Uterus (tissue), 4 donors: Measurements from ENCODE around the gene ZNF48. TPM values are rescaled to one million over a fixed set of nuclear protein-coding genes. Genes with fewer than 3 reads are reported as not detected.

Source experiments
- DNase-seq, 2 donors: peaks; one replicate each; pipeline ENCODE4 v3.0.0-alpha.2; 2019 to 2020
- H3K27ac ChIP-seq, 2 donors: fragments of 200-600 bp; sonication (generic); 1 replicate in 1 of 2; 2 replicates in 1 of 2; pipeline ENCODE4 v1.5.1; 2016 to 2018
- H3K27me3 ChIP-seq, 2 donors: fragments of 200-600 bp; sonication (generic); one replicate each; pipeline ENCODE4 v1.5.1; 2018 to 2019; ENCODE audit warnings: control low read depth in 1 of 2
- H3K36me3 ChIP-seq, 2 donors: fragments of 200-600 bp; sonication (generic); one replicate each; pipeline ENCODE4 v1.5.1; 2019; ENCODE audit warnings: control low read depth in 1 of 2
- H3K4me1 ChIP-seq, 2 donors: fragments of 200-600 bp; sonication (generic); one replicate each; pipeline ENCODE4 v1.5.1; 2018 to 2019; ENCODE audit warnings: control low read depth in 1 of 2
- H3K4me3 ChIP-seq, 2 donors: fragments of 200-600 bp; sonication (generic); 1 replicate in 1 of 2; 2 replicates in 1 of 2; pipeline ENCODE4 v1.5.1; 2018 to 2019; ENCODE audit warnings: mild to moderate bottlenecking in 1 of 2
- H3K9me3 ChIP-seq, 2 donors: fragments of 200-600 bp; sonication (generic); one replicate each; pipeline ENCODE4 v1.5.1; 2019; ENCODE audit warnings: control low read depth in 1 of 2
- POLR2A ChIP-seq, 2 donors: fragments of 450-650 bp; IDR thresholded peaks; one replicate each; pipeline ENCODE4 v1.6.1; 2016; ENCODE audit warnings: antibody characterized with exemption in 2 of 2, mild to moderate bottlenecking in 1 of 2, moderate library complexity in 1 of 2
- intact Hi-C: fragments of 100-400 bp; cut with DNase I; formaldehyde crosslinking; loops from one replicate; pipeline ENCODE4 v1.15.1; 2023; ENCODE audit warnings: low total_unique reads
- total RNA-seq, 4 donors: library from RNA; depleted of rRNA in 3 of 4; stranded (reverse); fragments of >200 nt in 3 of 4; gene quantifications; one replicate each; pipeline versions ENCODE4 v1.1.0 to v1.2.4, GENCODE V29; 2014 to 2023
- TF ChIP-seq, protein P1 (sequence below), 4 experiments: fragments of 200-600 bp in 2 of 4; fragments of 450-650 bp in 2 of 4; sonication (generic) in 2 of 4; IDR thresholded peaks; one replicate each; pipeline ENCODE4 v1.5.1; 2016 to 2019; ENCODE audit warnings: antibody characterized with exemption in 4 of 4, mild to moderate bottlenecking in 2 of 4, moderate library complexity in 1 of 4
- donor health status: DM: yes; HTN: yes; CAD: no.

ZNF48 gene
- total RNA-seq, 4 donors from 2014 or later = 2.6 to 21.0 (median 12.7) TPM

GRCh38 chr16:30356401-30357084 lies 38.7 kb upstream of the ZNF48 start:
- DNase-seq = peak in 1 of 2 donors; percentile 34
- Histone ChIP-seq H3K4me3 (no peak overlapping the region), H3K36me3 (no peaks in the 10 kb centered on the region), H3K27me3 (no peaks in the 10 kb centered on the region), H3K27ac (peak overlapping the region; percentile 94 to 95), H3K4me1 (peaks cover 18 to 27% of the 10 kb centered on the region in 2 donors), H3K9me3 (no peaks in the 10 kb centered on the region)
- intact Hi-C loops = no loop called here
- TF ChIP-seq, protein P1, sequence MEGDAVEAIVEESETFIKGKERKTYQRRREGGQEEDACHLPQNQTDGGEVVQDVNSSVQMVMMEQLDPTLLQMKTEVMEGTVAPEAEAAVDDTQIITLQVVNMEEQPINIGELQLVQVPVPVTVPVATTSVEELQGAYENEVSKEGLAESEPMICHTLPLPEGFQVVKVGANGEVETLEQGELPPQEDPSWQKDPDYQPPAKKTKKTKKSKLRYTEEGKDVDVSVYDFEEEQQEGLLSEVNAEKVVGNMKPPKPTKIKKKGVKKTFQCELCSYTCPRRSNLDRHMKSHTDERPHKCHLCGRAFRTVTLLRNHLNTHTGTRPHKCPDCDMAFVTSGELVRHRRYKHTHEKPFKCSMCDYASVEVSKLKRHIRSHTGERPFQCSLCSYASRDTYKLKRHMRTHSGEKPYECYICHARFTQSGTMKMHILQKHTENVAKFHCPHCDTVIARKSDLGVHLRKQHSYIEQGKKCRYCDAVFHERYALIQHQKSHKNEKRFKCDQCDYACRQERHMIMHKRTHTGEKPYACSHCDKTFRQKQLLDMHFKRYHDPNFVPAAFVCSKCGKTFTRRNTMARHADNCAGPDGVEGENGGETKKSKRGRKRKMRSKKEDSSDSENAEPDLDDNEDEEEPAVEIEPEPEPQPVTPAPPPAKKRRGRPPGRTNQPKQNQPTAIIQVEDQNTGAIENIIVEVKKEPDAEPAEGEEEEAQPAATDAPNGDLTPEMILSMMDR (IDR thresholded peaks at IDR 0.05) = no peak
- no peak for TF ChIP-seq POLR2A (IDR thresholded peaks at IDR 0.05)

DNA sequence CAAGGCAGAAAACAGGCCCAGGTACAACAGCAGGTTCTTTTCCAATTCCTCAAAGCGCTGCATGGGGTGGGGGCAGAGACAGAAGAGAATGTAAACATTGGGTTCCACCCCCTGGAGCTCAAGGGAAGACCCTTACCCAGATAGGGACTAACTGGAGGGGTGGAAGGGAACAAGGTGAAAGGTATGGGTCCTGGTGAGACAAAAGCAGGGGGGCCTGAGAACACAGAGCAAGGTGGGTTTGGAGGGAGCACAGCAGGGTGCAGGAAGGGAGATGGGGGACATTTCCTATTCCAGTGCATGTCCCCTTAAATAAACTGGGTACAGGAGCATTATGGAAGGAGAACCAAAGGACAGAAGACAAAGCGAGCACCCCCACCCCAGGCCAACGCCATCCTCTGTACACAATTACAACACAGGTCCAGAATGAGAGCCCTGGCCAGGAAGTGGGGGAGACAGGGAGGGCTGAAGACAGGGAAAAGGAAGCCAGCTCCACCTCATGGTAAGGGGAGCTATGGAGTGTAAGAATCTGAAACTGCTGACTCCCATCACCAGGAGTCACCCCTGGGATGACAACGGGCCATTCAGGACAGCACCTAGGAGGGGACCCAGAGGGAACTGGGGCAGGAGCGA lies 38.0 kb upstream of the ZNF48 start:
- intact Hi-C loops = no loop called here
- TF ChIP-seq POLR2A (IDR thresholded peaks at IDR 0.05) = no peak
- TF ChIP-seq, protein P1 (IDR thresholded peaks at IDR 0.05) = no peak

DNA sequence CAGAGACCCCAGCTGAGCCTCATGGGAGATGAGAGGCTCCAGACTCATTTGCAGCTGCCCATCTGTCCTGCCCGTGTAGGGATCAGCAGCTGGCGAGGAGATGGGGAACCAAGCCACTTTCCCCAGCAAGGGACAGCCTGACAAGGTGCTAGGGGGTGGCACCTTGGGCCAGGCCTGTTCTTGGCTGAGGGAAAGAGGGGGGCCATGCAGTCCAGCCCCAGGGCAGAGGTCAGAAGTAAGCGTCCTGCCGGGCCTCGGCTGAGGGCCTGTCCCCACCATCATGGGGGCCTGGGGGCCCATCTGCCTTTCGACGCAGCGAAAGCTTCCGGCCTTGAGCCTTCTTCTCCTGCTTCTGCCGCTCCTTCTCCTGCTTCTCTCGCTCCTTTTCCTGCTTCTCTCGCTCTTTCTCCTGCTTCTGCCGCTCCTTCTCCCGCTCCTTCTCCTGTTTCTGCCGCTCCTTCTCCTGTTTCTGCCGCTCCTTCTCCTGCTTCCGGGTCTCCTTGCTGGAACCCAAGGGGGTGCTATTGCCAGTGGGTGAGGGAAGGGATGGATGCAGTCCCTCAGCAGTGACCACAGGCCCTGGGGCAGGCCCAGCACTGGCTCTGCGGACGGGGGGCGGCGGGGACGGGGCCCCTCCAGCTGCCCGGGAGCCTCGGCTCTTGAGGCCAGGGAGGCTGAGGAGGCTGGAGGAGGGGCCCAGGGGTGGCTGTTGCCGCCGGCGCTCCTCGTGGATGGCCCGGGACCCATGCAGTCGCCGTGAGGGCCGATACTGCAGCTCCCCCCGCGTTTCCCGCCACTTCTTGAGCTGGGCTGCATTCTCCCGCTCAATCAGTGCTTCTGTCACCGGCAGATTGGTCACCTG lies 37.3 kb upstream of the ZNF48 start:
- TF ChIP-seq POLR2A (IDR thresholded peaks at IDR 0.05) = no peak
- TF ChIP-seq, protein P1 (IDR thresholded peaks at IDR 0.05) = no peak
- Histone ChIP-seq H3K4me3 (no peak overlapping the region), H3K36me3 (no peaks in the 10 kb centered on the region), H3K27me3 (no peaks in the 10 kb centered on the region), H3K9me3 (no peaks in the 10 kb centered on the region), H3K4me1 (peaks cover 11 to 15% of the 10 kb centered on the region in 2 donors), H3K27ac (no peak overlapping the region)
- no peak for DNase-seq
- intact Hi-C loops = no loop called here

More for the DNA sequence above, 38.0 kb upstream of the ZNF48 start:
- peaks cover 18 to 21% of the 10 kb centered on the region in 2 donors for H3K4me1 ChIP-seq
- DNase-seq = no peak
- H3K27me3 ChIP-seq = no peaks in the 10 kb centered on the region
- H3K4me3 ChIP-seq = no peak overlapping the region
- H3K27ac ChIP-seq = no peak overlapping the region
- H3K9me3 ChIP-seq = no peaks in the 10 kb centered on the region
- H3K36me3 ChIP-seq = no peaks in the 10 kb centered on the region

GRCh38 chr16:30358577-30358936 lies 36.7 kb upstream of the ZNF48 start:
- DNase-seq = no peak
- Histone ChIP-seq H3K4me1 (peaks cover 10 to 15% of the 10 kb centered on the region in 2 donors), H3K27me3 (no peaks in the 10 kb centered on the region), H3K27ac (no peak overlapping the region), H3K9me3 (no peaks in the 10 kb centered on the region), H3K36me3 (no peaks in the 10 kb centered on the region), H3K4me3 (no peak overlapping the region)
- intact Hi-C loops = no loop called here
- no peak for TF ChIP-seq POLR2A (IDR thresholded peaks at IDR 0.05)
- TF ChIP-seq, protein P1 (IDR thresholded peaks at IDR 0.05) = no peak
